Daoy (cell line): ENCODE results near the gene MLNR. TPM values are rescaled to one million over a fixed set of nuclear protein-coding genes. Genes with fewer than 3 reads are reported as not detected.

Experiments used
- total RNA-seq: library from RNA; depleted of rRNA; stranded (reverse); fragments of >200 nt; shearing (Covaris generic); gene quantifications from 2 replicates; pipeline ENCODE4 v1.2.3, GENCODE V29; 2014; rRNA removed

Gene MLNR
- total RNA-seq, 1 experiment from 2014 or later = not detected

Other genes with a start within 250 kb of the MLNR start
- 26.2 and 34.2 TPM in 2 replicates for gene FNDC3A, start 244.4 kb upstream of the MLNR start, total RNA-seq
- 0.80 and 30.1 TPM in 2 replicates for gene CDADC1, start 27.6 kb downstream of the MLNR start, total RNA-seq
- gene CAB39L, start 223.7 kb downstream of the MLNR start, total RNA-seq = 2.2 and 5.1 TPM in 2 replicates
- gene SETDB2, start 223.9 kb downstream of the MLNR start, total RNA-seq = 3.0 and 5.8 TPM in 2 replicates